ENCODE measurements around the gene TNFRSF25. TPM values are rescaled to one million over a fixed set of nuclear protein-coding genes. Genes with fewer than 3 reads are reported as not detected.

Gene TNFRSF25, protein sequence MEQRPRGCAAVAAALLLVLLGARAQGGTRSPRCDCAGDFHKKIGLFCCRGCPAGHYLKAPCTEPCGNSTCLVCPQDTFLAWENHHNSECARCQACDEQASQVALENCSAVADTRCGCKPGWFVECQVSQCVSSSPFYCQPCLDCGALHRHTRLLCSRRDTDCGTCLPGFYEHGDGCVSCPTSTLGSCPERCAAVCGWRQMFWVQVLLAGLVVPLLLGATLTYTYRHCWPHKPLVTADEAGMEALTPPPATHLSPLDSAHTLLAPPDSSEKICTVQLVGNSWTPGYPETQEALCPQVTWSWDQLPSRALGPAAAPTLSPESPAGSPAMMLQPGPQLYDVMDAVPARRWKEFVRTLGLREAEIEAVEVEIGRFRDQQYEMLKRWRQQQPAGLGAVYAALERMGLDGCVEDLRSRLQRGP
- total RNA-seq, result 10 to 100 TPM; 11.2 to 19.8 TPM
- 10 to 100 TPM in 1 of 2 donors, 1 to 10 TPM in 1; 4.9 to 12.3 TPM for polyA plus RNA-seq
- long read RNA-seq, donor 1, transcript TNFRSF25-211 (4 exons, 1,591 nt), result major isoform, 5 of 15 reads
- long read RNA-seq, donor 1, partial matches to known transcripts, result 6 of 15 reads
- long read RNA-seq, donor 1, other reads (novel, unspliced or antisense), result 0 of 15 reads
- long read RNA-seq, donor 2, partial matches to known transcripts, result 0 of 4 reads
- long read RNA-seq, donor 2, other reads (novel, unspliced or antisense), result 0 of 4 reads
- long read RNA-seq, donor 3, partial matches to known transcripts, result 0 of 5 reads
- long read RNA-seq, donor 3, other reads (novel, unspliced or antisense), result 0 of 5 reads
- long read RNA-seq, donor 4, result 0 reads
- long read RNA-seq, donor 5, partial matches to known transcripts, result 0 of 8 reads
- long read RNA-seq, donor 5, other reads (novel, unspliced or antisense), result 0 of 8 reads

DNA sequence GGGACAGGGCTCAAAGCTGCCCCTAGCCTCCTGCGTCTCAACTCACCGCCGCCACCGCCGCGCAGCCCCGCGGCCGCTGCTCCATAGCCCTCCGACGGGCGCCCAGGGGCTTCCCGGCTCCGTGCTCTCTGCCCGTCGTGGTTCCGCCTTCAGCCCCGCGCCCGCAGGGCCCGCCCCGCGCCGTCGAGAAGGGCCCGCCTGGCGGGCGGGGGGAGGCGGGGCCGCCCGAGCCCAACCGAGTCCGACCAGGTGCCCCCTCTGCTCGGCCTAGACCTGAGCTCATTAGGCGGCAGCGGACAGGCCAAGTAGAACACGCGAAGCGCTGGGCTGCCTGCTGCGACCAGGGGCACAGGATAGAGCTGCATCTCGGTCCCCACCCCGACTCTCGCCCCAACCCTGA, at the start of gene TNFRSF25:
Gene TNFRSF25 (minus strand): TSS at position 151 of the 400 bp plus-strand sequence. CDS start 66 bp downstream, at position 85.
- no peaks in the 10 kb centered on the region for H3K27me3 ChIP-seq (ENCODE audit: control insufficient read depth in 3 of 3, insufficient read depth in 3 of 3, low read length in 2 of 3)
- TF ChIP-seq, protein P1, sequence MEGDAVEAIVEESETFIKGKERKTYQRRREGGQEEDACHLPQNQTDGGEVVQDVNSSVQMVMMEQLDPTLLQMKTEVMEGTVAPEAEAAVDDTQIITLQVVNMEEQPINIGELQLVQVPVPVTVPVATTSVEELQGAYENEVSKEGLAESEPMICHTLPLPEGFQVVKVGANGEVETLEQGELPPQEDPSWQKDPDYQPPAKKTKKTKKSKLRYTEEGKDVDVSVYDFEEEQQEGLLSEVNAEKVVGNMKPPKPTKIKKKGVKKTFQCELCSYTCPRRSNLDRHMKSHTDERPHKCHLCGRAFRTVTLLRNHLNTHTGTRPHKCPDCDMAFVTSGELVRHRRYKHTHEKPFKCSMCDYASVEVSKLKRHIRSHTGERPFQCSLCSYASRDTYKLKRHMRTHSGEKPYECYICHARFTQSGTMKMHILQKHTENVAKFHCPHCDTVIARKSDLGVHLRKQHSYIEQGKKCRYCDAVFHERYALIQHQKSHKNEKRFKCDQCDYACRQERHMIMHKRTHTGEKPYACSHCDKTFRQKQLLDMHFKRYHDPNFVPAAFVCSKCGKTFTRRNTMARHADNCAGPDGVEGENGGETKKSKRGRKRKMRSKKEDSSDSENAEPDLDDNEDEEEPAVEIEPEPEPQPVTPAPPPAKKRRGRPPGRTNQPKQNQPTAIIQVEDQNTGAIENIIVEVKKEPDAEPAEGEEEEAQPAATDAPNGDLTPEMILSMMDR (IDR thresholded peaks at IDR 0.05; ENCODE audit: control extremely low read depth, extremely low read depth), result no peak
- H3K4me3 ChIP-seq, result no peak within 1 kb of the TSS
- peaks cover 0 to 20% (median 12%) of the 10 kb centered on the region in 4 donors for H3K36me3 ChIP-seq (ENCODE audit: control insufficient read depth in 4 of 4, insufficient read depth in 4 of 4, low read length in 4 of 4)
- DNase-seq, result no peak
- ATAC-seq (ENCODE audit: insufficient read depth, low FRiP score), result no peak
- 24 to 29% methylated on average over 28 to 43 of the region's 43 CpGs for WGBS, 2 donors
- no peak within 1 kb of the TSS for H3K27ac ChIP-seq (ENCODE audit: low read depth in 1 of 2, low read length in 1 of 2)
- H3K9ac ChIP-seq (ENCODE audit: insufficient read depth in 1 of 2, low read length in 2 of 2), result no peak within 1 kb of the TSS
- H3K9me3 ChIP-seq (ENCODE audit: control insufficient read depth in 4 of 4, insufficient read depth in 3 of 4, low read length in 3 of 4), result peaks cover 0 to 5% (median 0%) of the 10 kb centered on the region in 4 donors
- peaks cover 0 to 9% (median 0%) of the 10 kb centered on the region in 5 donors for H3K4me1 ChIP-seq (ENCODE audit: control insufficient read depth in 5 of 5, insufficient read depth in 5 of 5, low read length in 5 of 5)

DNA sequence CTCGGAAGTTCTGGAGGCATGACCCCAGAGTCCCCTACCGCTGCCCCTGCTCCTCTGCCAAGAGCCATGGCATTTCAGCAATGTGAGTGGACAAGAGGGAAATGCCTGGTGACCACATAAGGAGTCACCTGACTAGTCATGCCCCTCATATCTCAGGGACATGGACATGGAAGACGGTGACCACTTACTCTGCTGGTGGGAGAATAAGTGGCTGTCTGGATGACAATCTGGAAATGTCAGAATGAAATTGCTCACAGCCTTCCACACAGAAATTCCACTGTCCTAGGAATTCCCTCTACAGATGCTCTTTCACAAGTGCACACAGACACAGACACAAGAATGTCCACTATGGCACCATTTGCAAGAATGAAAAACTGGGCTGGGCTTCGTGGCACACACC, 49.8 kb upstream of the TNFRSF25 start:
- no peak overlapping the region for H3K9ac ChIP-seq (ENCODE audit: insufficient read depth in 1 of 2, low read length in 2 of 2)
- 82% methylated on average over 4 of the region's 4 CpGs for WGBS, 2 donors
- no peak for ATAC-seq (ENCODE audit: insufficient read depth, low FRiP score)
- H3K4me1 ChIP-seq (ENCODE audit: control insufficient read depth in 5 of 5, insufficient read depth in 5 of 5, low read length in 5 of 5), result peaks cover 0 to 14% (median 0%) of the 10 kb centered on the region in 5 donors
- no peak for DNase-seq
- no peaks in the 10 kb centered on the region for H3K9me3 ChIP-seq (ENCODE audit: control insufficient read depth in 4 of 4, insufficient read depth in 3 of 4, low read length in 3 of 4)
- no peaks in the 10 kb centered on the region for H3K27me3 ChIP-seq (ENCODE audit: control insufficient read depth in 3 of 3, insufficient read depth in 3 of 3, low read length in 2 of 3)
- TF ChIP-seq, protein P1 (IDR thresholded peaks at IDR 0.05; ENCODE audit: control extremely low read depth, extremely low read depth), result no peak
- no peak overlapping the region for H3K27ac ChIP-seq (ENCODE audit: low read depth in 1 of 2, low read length in 1 of 2)
- H3K4me3 ChIP-seq, result no peak overlapping the region
- no peaks in the 10 kb centered on the region for H3K36me3 ChIP-seq (ENCODE audit: control insufficient read depth in 4 of 4, insufficient read depth in 4 of 4, low read length in 4 of 4)

DNA sequence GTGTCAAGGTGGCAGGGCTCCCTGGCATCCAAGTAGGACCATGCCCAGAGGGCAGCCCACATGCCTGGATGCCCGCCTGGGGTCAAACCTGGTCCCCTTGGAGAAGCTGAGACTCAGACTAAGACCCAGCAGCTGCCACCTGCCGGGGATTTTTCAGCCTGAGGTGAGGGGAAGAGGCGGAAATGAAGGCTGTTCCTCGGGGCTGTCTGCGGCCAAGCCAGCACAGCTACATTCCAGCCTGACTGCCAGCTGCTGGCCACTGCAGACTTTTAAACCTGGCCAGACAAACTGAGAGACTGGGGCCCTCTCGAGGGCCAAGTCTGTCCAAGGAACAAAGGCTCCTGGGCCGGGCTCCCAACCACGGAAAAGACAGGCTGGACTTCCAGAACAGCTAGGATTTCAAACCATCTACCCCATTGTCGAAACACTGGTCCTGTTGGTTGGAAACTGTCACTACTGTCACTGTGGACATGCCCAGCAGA, 47.4 kb upstream of the TNFRSF25 start:
- DNase-seq (no peak), ATAC-seq (ENCODE audit: insufficient read depth, low FRiP score) (no peak)
- 74 to 89% methylated on average over 9 of the region's 9 CpGs for WGBS, 2 donors
- Histone ChIP-seq H3K4me1 (ENCODE audit: control insufficient read depth in 5 of 5, insufficient read depth in 5 of 5, low read length in 5 of 5) (no peaks in the 10 kb centered on the region), H3K4me3 (no peak overlapping the region), H3K27ac (ENCODE audit: low read depth in 1 of 2, low read length in 1 of 2) (no peak overlapping the region), H3K9ac (ENCODE audit: insufficient read depth in 1 of 2, low read length in 2 of 2) (no peak overlapping the region), H3K36me3 (ENCODE audit: control insufficient read depth in 4 of 4, insufficient read depth in 4 of 4, low read length in 4 of 4) (no peaks in the 10 kb centered on the region), H3K27me3 (ENCODE audit: control insufficient read depth in 3 of 3, insufficient read depth in 3 of 3, low read length in 2 of 3) (no peaks in the 10 kb centered on the region), H3K9me3 (ENCODE audit: control insufficient read depth in 4 of 4, insufficient read depth in 3 of 4, low read length in 3 of 4) (no peaks in the 10 kb centered on the region)
- TF ChIP-seq, protein P1 (IDR thresholded peaks at IDR 0.05; ENCODE audit: control extremely low read depth, extremely low read depth), result no peak
